ENCODE results near the gene ABLIM2. TPM values are rescaled to one million over a fixed set of nuclear protein-coding genes. Genes with fewer than 3 reads are reported as not detected.

ABLIM2 gene
- total and polyA plus RNA-seq, 2 of the 13 experiments (the other 11 are each of a cell fraction or from before 2014, with no cell fraction given): 0.20 to 0.37 TPM

DNA sequence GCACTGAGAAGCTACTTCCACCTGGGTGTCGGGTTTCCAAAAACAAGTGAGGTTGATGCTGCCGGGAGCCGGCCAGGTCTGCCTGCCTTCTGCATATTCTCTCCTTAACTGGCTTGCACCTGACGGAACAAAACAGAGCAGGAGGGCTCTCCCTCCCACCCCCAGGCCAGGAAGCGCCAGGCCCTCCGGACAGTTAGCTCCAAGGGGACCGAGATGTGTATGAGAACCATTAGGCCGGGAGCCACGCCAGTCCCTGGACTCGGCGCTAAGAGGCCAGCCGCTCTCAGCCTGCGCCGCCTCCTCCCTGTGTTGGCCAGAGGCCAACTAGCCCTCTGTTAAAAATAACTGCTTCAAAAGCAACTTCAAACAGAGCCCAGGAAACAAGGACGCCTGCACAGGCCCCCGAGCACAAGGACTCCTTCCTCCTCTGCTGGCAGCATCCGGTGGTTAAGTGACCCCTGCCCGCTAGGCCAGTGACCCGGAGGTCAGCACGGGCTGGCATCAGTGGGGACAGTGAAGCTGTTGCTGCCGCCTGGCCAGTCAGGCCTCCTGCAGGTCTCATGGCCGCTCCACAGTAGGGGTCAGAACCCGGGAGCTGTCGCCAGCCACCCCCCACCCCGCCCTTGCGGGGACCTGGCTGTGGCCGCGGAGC is 107.9 kb downstream of the ABLIM2 start (continued):
- TF ChIP-seq, protein P1, sequence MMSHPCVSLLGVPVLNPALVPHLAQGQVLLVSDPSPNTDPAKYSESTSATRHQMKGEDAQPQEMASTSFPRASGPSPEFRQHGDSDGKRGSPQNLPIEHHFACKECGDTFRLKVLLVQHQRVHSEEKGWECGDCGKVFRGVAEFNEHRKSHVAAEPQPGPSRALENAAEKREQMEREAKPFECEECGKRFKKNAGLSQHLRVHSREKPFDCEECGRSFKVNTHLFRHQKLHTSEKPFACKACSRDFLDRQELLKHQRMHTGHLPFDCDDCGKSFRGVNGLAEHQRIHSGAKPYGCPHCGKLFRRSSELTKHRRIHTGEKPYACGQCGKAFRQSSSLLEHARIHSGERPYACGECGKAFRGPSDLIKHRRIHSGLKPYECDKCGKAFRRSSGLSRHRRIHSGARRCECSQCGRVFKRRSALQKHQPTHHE (CRISPR knock-in tag; IDR thresholded peaks at IDR 0.05; ENCODE audit: borderline replicate concordance): no peak
- TF ChIP-seq KLF9 (CRISPR knock-in tag; IDR thresholded peaks at IDR 0.05; ENCODE audit: low read depth) (no peak), ZNF235 (CRISPR knock-in tag; IDR thresholded peaks at IDR 0.05; ENCODE audit: borderline replicate concordance) (no peak), ELF4 (CRISPR knock-in tag; IDR thresholded peaks at IDR 0.05; ENCODE audit: borderline replicate concordance) (0 out of 2 replicates have a peak, but pooled peaks have one; percentile 55), ZSCAN22 (CRISPR knock-in tag; IDR thresholded peaks at IDR 0.05) (no peak), MIER3 (CRISPR knock-in tag; IDR thresholded peaks at IDR 0.05; ENCODE audit: borderline replicate concordance) (peak; percentile 88; the same call in 1 of the 2 replicates), ZNF484 (CRISPR knock-in tag; IDR thresholded peaks at IDR 0.05; ENCODE audit: borderline replicate concordance, low read depth) (0 out of 2 replicates have a peak, but pooled peaks have one; percentile 69), KMT2A (CRISPR knock-in tag; IDR thresholded peaks at IDR 0.05) (no peak), CREB1 (IDR thresholded peaks at IDR 0.05) (no peak), CREB1 (CRISPR knock-in tag; IDR thresholded peaks at IDR 0.05) (no peak; the same call in 1 of the 2 replicates), CREM (IDR thresholded peaks at IDR 0.05) (peak; percentile 72; the same call in 1 of the 2 replicates), CREM (CRISPR knock-in tag; IDR thresholded peaks at IDR 0.05) (no peak), THAP11 (CRISPR knock-in tag; IDR thresholded peaks at IDR 0.05) (peak; percentile 74), ZNF160 (CRISPR knock-in tag; IDR thresholded peaks at IDR 0.05) (peak; percentile 36; the same call in 1 of the 2 replicates), RBFOX2 (IDR thresholded peaks at IDR 0.05; ENCODE audit: low read depth, low read length) (peak; percentile 75)
- TF ChIP-seq, protein P2, sequence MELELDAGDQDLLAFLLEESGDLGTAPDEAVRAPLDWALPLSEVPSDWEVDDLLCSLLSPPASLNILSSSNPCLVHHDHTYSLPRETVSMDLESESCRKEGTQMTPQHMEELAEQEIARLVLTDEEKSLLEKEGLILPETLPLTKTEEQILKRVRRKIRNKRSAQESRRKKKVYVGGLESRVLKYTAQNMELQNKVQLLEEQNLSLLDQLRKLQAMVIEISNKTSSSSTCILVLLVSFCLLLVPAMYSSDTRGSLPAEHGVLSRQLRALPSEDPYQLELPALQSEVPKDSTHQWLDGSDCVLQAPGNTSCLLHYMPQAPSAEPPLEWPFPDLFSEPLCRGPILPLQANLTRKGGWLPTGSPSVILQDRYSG (CRISPR knock-in tag; IDR thresholded peaks at IDR 0.05): no peak
- TF ChIP-seq, protein P3, sequence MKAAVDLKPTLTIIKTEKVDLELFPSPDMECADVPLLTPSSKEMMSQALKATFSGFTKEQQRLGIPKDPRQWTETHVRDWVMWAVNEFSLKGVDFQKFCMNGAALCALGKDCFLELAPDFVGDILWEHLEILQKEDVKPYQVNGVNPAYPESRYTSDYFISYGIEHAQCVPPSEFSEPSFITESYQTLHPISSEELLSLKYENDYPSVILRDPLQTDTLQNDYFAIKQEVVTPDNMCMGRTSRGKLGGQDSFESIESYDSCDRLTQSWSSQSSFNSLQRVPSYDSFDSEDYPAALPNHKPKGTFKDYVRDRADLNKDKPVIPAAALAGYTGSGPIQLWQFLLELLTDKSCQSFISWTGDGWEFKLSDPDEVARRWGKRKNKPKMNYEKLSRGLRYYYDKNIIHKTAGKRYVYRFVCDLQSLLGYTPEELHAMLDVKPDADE (CRISPR knock-in tag; IDR thresholded peaks at IDR 0.05): no peak
- TF ChIP-seq, protein P4, sequence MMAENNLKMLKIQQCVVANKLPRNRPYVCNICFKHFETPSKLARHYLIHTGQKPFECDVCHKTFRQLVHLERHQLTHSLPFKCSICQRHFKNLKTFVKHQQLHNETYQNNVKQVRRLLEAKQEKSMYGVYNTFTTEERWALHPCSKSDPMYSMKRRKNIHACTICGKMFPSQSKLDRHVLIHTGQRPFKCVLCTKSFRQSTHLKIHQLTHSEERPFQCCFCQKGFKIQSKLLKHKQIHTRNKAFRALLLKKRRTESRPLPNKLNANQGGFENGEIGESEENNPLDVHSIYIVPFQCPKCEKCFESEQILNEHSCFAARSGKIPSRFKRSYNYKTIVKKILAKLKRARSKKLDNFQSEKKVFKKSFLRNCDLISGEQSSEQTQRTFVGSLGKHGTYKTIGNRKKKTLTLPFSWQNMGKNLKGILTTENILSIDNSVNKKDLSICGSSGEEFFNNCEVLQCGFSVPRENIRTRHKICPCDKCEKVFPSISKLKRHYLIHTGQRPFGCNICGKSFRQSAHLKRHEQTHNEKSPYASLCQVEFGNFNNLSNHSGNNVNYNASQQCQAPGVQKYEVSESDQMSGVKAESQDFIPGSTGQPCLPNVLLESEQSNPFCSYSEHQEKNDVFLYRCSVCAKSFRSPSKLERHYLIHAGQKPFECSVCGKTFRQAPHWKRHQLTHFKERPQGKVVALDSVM (CRISPR knock-in tag; IDR thresholded peaks at IDR 0.05): no peak
- TF ChIP-seq, protein P5, sequence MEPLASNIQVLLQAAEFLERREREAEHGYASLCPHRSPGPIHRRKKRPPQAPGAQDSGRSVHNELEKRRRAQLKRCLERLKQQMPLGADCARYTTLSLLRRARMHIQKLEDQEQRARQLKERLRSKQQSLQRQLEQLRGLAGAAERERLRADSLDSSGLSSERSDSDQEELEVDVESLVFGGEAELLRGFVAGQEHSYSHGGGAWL (CRISPR knock-in tag; IDR thresholded peaks at IDR 0.05): peak; percentile 26; the same call in 1 of the 2 replicates

Measured in HepG2 (cell line).